HG03159 (cell line): ENCODE measurements around the gene CYB561D2.

Source experiments
- ATAC-seq: cut with Tn5 transposase; IDR thresholded peaks from one replicate; pipeline ENCODE4 v1.9.1; 2021; ENCODE audit warnings: mild to moderate bottlenecking, moderate library complexity; ENCODE audit not compliant: unreplicated experiment

CYB561D2 gene

GRCh38 chr3:50358911-50359759 is 8.5 kb downstream of the CYB561D2 start, which contains the start of gene TMEM115:
TMEM115 (minus strand) TSS chr3:50359521; CDS start chr3:50359063, 458 bp downstream.
- ATAC-seq: peak; percentile 97

DNA sequence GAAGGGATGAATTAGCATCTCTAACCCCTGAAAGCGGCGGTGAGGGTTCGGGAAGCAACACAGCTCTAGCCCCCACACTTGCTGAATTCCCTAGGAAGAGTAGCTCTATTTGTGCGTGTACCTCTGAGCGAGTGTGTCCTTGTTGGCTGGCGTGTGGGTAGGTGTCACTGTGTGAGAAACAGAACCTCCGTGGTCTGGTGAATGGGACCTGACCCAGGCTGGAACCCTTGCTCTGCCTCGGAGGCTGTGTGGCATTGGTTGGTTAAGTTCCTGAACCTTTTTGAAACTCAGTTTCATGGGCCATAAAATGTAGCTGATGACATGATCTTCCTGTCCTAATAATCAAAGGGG is 9.1 kb downstream of the CYB561D2 start:
- no peak for ATAC-seq

DNA sequence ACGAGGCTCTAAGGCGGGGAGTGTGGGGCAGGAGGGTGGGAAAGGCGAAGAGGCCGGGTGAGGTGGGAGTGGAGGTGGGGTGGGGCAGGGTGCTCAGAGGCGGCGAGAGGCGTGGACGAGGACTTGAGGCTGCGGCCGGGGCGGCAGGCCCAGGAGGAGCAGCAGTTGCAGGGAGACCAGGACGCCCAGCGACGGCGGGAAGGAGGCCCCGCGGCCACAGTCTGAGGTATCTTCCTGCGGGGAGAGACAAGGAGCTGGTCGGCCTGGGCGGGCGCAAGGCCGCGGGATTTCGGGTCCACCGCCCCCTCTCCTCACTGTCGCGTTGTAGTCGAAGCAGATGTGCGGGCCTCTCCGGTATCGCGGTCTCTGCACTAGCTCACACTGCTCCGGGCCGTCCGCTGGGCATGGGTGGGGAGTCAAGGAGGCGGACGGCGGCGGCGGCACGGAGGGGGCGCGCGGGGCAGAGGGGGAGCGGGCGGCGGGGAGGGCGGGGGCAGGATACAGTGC is 14.0 kb downstream of the CYB561D2 start:
- no peak for ATAC-seq

DNA sequence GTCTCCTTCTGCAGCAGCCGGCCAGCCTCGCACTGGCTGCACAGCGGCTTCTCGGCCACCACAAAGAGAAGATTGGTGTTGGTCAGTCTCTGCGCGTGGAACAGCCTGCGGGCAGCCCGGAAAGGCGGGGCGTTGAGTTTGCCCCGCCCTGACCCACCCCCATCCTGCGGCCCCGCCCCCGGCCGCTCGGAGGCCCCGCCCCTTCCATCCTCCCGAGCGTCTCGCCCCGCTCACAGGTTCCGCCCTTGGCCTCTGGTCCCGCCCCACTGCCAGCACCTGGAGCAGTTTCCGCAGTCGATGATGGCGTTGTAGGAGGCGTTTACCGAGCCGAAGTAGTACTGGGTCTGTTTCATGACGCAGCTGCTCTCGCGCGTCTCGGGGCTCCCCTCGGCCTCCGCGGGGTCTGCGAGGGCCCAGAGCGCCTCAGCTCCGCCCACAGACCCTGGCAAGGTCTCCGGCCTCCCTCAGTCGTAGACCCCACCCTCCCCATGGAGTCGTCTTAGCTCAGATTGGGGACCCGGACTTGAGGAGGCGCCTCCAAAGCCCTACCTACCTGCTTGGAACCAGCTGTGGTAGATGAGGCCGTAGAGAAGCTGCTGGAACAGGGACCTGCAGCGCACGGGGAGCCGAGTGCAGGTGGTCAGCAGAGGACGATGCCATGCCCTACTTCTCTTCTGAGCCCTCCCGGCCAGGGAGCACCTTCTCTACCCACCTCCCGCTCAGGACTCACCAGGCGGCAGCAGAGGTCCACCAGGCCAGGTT is 14.6 kb downstream of the CYB561D2 start:
- peak; percentile 74 for ATAC-seq

DNA sequence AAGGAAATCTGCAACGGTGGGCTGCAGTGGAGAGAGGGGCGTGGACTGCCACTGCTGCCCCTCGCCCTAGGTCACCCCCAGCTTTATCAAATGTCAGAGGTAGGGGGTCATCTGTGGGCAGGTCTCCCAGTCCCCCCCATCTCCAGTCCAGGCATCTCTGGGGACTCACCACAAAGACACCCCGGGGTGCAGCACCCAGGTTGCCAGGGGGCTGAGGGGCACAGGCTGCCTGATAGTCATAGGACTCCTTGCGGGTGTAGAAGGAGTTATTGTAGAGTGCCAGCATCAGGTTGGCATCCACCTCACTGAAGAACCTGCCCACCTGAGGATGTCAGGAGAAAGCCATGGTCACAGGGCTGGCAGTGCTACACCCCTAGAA is 15.2 kb downstream of the CYB561D2 start:
- ATAC-seq: no peak

- no peak for ATAC-seq
Observed at GRCh38 chr3:50369012-50369670, 18.5 kb downstream of the CYB561D2 start.

- no peak for ATAC-seq
Observed at GRCh38 chr3:50370594-50370993, 19.9 kb downstream of the CYB561D2 start.

DNA sequence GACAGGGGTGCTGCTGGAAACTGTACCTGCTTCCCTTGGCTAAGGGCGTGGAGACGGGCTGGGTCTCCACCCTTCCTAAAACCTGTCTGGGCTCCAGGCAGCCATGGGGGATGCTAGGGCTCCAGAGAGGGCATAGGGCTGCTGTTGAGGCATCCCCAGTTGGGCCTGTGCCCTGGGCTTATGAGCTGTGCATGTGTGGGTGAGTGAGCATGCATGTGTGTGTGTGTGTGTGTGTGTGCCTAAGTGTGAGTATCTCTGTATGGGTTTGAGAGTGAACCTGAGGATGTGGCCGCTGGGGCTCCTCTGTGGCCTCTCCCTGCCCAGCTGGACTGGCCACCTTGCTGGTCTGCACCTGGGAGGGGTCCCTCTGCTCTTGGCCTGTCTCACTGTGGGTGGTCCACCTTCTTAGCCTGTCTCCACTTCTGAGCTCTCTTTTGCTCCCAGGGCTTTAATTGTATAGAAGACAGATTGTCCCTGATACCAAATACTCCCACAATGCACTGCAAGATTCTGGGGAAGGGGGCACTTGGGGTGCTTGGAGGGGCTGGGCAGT is 20.5 kb downstream of the CYB561D2 start:
- no peak for ATAC-seq

GRCh38 chr3:50372349-50372748 is 21.7 kb downstream of the CYB561D2 start:
- ATAC-seq: no peak

- ATAC-seq: no peak
Observed at GRCh38 chr3:50373146-50374051, 22.7 kb downstream of the CYB561D2 start.

DNA sequence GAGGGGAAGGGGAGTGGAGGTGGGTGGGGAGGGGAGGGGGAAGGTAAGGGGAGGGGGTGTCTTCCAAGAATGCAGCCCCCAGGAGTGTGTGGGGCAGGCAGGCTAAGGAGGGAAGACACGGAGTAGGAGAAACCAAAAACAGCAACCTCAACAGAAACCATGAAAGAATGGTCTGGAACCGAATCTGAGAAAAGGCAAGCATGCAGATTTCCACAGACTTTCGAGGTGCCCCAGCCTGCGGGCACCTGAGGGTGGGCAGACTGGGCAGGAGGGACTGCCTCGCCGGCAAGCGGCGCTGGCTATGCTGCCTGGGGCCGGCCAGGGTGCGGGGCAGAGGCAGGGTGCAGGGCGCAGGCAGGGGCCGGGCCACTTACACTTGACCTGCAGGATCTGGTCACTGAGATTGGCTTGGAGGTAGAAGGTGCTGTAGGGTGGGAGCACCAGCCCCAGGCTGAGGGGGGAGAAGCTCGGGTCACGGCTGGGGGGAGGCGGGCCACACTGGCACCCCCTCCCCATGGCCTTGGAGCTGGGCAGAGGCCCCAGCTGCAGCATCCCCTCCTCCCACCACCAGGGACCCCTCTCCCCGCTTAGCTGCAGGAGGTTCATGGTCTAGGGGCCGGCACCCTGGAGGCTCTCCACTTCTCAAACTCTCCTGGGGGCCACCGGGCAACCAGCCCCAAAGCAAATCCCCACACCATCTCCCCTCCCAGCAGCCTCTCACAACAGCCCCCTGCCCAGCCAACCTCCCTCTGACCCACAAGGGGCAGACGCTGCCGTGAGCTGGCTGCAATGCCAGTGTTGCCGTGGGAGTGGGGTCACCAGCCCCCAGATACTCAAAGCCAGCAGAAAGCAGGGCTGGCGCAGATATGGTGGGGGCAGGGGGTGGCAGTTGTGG is 23.9 kb downstream of the CYB561D2 start:
- ATAC-seq: no peak

GRCh38 chr3:50375258-50375931 is 24.7 kb downstream of the CYB561D2 start:
- no peak for ATAC-seq

DNA sequence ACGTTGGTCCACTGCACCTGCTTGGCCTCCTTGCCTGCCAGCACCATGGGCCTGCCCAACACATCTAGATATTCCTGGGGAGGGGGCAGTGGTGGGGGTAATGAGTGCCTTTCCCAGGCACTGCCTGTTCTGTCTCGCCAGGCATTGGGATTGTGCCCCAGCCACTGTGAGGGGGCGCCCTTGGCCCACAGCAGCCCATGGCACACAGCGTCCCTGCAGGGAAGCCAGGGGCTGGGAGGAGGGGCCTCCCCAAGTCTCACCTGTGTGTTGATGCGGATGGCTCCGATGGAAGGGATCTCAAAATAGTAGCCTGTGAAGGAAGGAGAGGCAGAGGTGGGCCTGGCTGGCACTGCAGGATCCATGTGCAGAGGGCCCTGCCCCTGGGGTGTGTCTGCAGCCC is 27.4 kb downstream of the CYB561D2 start:
- no peak for ATAC-seq

- no peak for ATAC-seq
Observed at GRCh38 chr3:50378757-50379156, 28.1 kb downstream of the CYB561D2 start.

GRCh38 chr3:50380405-50381085 is 29.9 kb downstream of the CYB561D2 start:
- ATAC-seq: no peak

GRCh38 chr3:50381383-50381782 is 30.7 kb downstream of the CYB561D2 start:
- no peak for ATAC-seq

DNA sequence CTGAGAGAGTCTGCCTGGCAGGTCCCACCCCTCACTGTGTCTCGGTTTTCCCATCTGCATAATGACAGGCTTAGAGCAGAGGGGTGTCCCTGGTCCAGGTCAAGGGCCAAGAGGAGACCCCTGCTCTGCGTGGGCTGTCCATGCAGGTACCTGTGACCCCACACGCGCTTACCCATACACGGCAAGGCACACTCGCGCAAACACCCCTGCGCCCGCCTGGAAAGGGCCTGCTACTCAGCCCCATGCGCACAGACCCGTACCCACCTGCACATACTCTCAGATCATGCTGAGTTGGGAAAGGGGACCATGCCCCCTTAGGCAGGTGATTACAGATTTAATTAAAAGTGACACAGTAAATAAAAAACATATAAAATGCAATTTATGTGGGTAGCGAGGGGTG is 32.1 kb downstream of the CYB561D2 start:
- ATAC-seq: no peak

DNA sequence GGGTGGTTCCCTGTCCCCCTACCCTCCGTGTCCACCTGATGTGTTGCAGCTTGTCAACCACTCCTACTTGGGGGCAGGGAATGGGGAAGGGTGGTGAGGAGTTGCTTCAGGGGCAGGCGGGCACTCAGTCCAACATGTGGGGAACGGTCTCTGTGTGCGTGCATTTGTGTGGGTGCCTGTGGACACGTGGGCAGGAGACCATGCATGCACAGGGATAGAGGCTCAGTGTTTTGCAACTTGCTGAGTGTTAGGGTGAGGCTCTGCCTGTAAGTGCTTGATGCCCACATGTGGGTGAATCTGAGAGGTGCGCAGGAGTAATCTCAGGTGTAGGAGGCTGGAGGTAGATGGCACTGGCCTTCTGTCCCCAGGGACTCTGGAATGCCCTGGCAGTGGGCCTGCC is 33.1 kb downstream of the CYB561D2 start:
- ATAC-seq: no peak
